ENCODE data around the gene GREM2. TPM values are rescaled to one million over a fixed set of nuclear protein-coding genes. Genes with fewer than 3 reads are reported as not detected.

The GREM2 gene
- total RNA-seq, 6 experiments from 2014 or later, result 4.9 to 15.3 (median 14.3) TPM

GRCh38 chr1:240553351-240553750 lies 58.6 kb downstream of the GREM2 start:
- H3K4me1 Mint-ChIP-seq (ENCODE audit: low read depth), result peaks cover 23% of the 10 kb centered on the region

GRCh38 chr1:240539769-240540414 lies 72.1 kb downstream of the GREM2 start:
- Mint-ChIP-seq H3K4me1 (ENCODE audit: low read depth) (peaks cover 8% of the 10 kb centered on the region; the same call in 1 of the 2 replicates), H3K27me3 (ENCODE audit: insufficient read depth) (no peaks in the 10 kb centered on the region; the same call in 1 of the 2 replicates), H3K4me3 (no peak overlapping the region), H3K27ac (no peak overlapping the region), H3K36me3 (ENCODE audit: low read depth) (peaks cover 14% of the 10 kb centered on the region), H3K9me3 (no peaks in the 10 kb centered on the region)
- no peak for DNase-seq
- TF ChIP-seq CTCF (IDR thresholded peaks at IDR 0.05), result no peak

More at GRCh38 chr1:240553351-240553750, 58.6 kb downstream of the GREM2 start:
- Mint-ChIP-seq H3K27ac (no peak overlapping the region), H3K36me3 (ENCODE audit: low read depth) (0 out of 2 replicates have a peak, but pooled peaks cover 5% of the 10 kb centered on the region), H3K4me3 (no peak overlapping the region), H3K27me3 (ENCODE audit: insufficient read depth) (peaks cover 2% of the 10 kb centered on the region; the same call in 1 of the 2 replicates), H3K9me3 (no peaks in the 10 kb centered on the region)
- no peak for DNase-seq
- TF ChIP-seq CTCF (IDR thresholded peaks at IDR 0.05), result no peak

- DNase-seq, result no peak
- Mint-ChIP-seq H3K36me3 (ENCODE audit: low read depth) (peaks cover 16% of the 10 kb centered on the region), H3K27me3 (ENCODE audit: insufficient read depth) (no peaks in the 10 kb centered on the region; the same call in none of the 2 replicates)
Observed at GRCh38 chr1:240538776-240539430, 73.1 kb downstream of the GREM2 start.

GRCh38 chr1:240533154-240533780 lies 78.7 kb downstream of the GREM2 start:
- TF ChIP-seq CTCF (IDR thresholded peaks at IDR 0.05), result no peak
- no peak for DNase-seq
- H3K9me3 Mint-ChIP-seq, result no peaks in the 10 kb centered on the region
- H3K27me3 Mint-ChIP-seq (ENCODE audit: insufficient read depth), result peaks cover 1% of the 10 kb centered on the region
- H3K27ac Mint-ChIP-seq, result no peak overlapping the region
- H3K36me3 Mint-ChIP-seq (ENCODE audit: low read depth), result peaks cover 14% of the 10 kb centered on the region
- H3K4me3 Mint-ChIP-seq, result no peak overlapping the region
- no peaks in the 10 kb centered on the region for H3K4me1 Mint-ChIP-seq (ENCODE audit: low read depth)

More at GRCh38 chr1:240538776-240539430, 73.1 kb downstream of the GREM2 start:
- no peak for TF ChIP-seq CTCF (IDR thresholded peaks at IDR 0.05)
- H3K27ac Mint-ChIP-seq, result no peak overlapping the region
- H3K9me3 Mint-ChIP-seq, result no peaks in the 10 kb centered on the region
- peaks cover 8% of the 10 kb centered on the region; the same call in 1 of the 2 replicates for H3K4me1 Mint-ChIP-seq (ENCODE audit: low read depth)
- H3K4me3 Mint-ChIP-seq, result no peak overlapping the region

GRCh38 chr1:240528591-240528990 lies 83.4 kb downstream of the GREM2 start:
- Mint-ChIP-seq H3K9me3 (no peaks in the 10 kb centered on the region), H3K4me1 (ENCODE audit: low read depth) (no peaks in the 10 kb centered on the region), H3K4me3 (no peak overlapping the region), H3K36me3 (ENCODE audit: low read depth) (peaks cover 1% of the 10 kb centered on the region; the same call in 1 of the 2 replicates), H3K27ac (no peak overlapping the region), H3K27me3 (ENCODE audit: insufficient read depth) (peaks cover 1% of the 10 kb centered on the region)
- no peak for TF ChIP-seq CTCF (IDR thresholded peaks at IDR 0.05)
- DNase-seq, result no peak
